Activated gamma-delta T cell (primary cell): ENCODE measurements around the gene CAMK2N1.

ENCODE experiments used
- DNase-seq: peaks from one replicate; lab custom pipeline; 2025; lab: John Stamatoyannopoulos, UW

Gene CAMK2N1

GRCh38 chr1:20478057-20478635 lies 7.9 kb downstream of the CAMK2N1 start:
- no peak for DNase-seq

- no peak for DNase-seq
Measured at GRCh38 chr1:20477348-20478056, 8.5 kb downstream of the CAMK2N1 start.

GRCh38 chr1:20476265-20477038 lies 9.6 kb downstream of the CAMK2N1 start:
- no peak for DNase-seq

- no peak for DNase-seq
Measured at GRCh38 chr1:20474996-20475395, 11.0 kb downstream of the CAMK2N1 start.

GRCh38 chr1:20474333-20474975 lies 11.6 kb downstream of the CAMK2N1 start:
- no peak for DNase-seq

- DNase-seq = no peak
Measured at GRCh38 chr1:20473894-20474293, 12.1 kb downstream of the CAMK2N1 start.

GRCh38 chr1:20472860-20473711 lies 12.9 kb downstream of the CAMK2N1 start:
- no peak for DNase-seq

- DNase-seq = no peak
Measured at GRCh38 chr1:20472121-20472520, 13.9 kb downstream of the CAMK2N1 start.

DNA sequence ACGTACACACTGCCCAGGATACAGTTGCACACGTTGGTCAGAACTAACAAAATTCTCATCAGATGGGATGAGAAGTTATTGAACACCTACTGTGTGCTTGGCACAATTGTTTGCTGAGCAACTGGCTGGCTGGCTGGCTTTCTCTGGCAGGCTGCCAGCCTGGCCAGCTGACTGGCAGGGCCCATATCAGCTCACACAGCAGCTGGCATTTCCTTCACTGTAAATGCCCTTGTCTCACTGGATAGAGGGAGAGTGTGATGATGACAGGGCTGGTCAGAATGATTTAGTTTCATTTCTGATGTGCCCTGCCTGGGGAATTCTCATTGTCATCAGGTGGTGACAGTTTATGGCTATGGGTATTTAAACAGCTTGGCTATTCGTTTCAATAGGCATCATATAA lies 15.8 kb downstream of the CAMK2N1 start:
- no peak for DNase-seq

- DNase-seq = no peak
Measured at GRCh38 chr1:20469406-20470076, 16.5 kb downstream of the CAMK2N1 start.

- no peak for DNase-seq
Measured at GRCh38 chr1:20466273-20466672, 19.7 kb downstream of the CAMK2N1 start.

- DNase-seq = no peak
Measured at GRCh38 chr1:20465187-20465586, 20.8 kb downstream of the CAMK2N1 start.

DNA sequence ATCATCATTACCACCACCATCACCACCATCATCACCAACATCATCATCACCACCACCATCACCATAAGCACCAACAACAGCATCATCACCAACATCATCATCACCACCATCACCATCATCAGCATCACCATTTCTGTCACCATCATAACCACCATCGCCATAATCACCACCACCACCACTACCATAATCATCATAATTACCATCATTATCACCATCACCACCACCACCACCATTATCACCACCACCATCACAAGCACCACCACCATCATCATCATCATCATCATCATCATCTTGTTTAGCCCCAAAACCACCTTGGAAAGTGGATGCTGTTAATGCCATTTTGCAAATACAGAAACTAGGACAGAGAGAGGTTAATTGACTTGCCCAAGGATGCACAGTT lies 22.5 kb downstream of the CAMK2N1 start:
- no peak for DNase-seq

DNA sequence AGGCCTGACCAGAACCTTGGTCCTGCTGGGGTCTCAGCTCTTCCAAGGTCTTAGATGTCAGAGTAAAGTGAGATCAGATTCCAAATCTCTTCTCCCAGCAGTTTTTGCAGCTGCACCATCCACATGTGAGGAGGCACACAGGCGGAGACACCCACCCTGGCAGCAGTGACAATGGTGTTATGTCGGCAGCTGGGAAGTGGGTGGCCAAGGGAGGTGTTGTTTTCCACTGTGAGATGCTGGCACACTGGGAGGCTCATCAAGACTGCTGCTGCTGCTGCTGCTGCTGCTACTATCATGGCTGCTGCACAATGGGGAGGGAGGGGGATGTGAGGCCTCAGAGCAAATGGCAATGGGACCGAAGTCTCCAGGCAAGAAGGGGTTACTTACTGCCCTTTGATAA lies 23.6 kb downstream of the CAMK2N1 start:
- no peak for DNase-seq

- no peak for DNase-seq
Measured at GRCh38 chr1:20458717-20459116, 27.3 kb downstream of the CAMK2N1 start.

GRCh38 chr1:20454004-20454403 lies 32.0 kb downstream of the CAMK2N1 start:
- no peak for DNase-seq

GRCh38 chr1:20449735-20450311 lies 36.2 kb downstream of the CAMK2N1 start:
- DNase-seq = no peak

- no peak for DNase-seq
Measured at GRCh38 chr1:20448671-20449071, 37.3 kb downstream of the CAMK2N1 start.

- no peak for DNase-seq
Measured at GRCh38 chr1:20447794-20448193, 38.2 kb downstream of the CAMK2N1 start.

DNA sequence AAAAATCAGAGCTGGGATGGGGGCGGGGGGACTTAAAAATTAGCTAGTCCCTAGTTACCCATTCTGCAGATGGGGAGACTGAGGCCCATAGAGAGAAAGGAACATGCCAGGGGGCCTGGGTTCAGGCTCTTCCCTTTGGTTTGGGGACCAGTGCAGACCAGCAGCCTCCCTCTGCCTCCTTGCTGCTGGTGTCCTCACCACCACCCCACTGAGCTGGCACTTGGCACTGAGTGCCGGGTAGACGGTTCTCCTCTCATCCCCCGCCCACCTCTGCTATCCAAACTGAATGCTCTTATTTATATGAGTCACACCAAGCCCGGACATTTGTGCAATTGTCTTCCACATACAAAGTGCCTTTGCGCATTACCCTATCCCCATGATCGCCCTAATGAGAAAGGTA lies 39.2 kb downstream of the CAMK2N1 start:
- DNase-seq = no peak

GRCh38 chr1:20445956-20446355 lies 40.1 kb downstream of the CAMK2N1 start:
- no peak for DNase-seq
